Breast epithelium (tissue), 3 donors: ENCODE measurements around the gene MTF2.

Experiments
- POLR2A ChIP-seq: fragments of 450-650 bp; IDR thresholded peaks from one replicate; pipeline ENCODE4 v1.6.1; 2016; ENCODE audit warnings: antibody characterized with exemption, mild to moderate bottlenecking, moderate library complexity
- TF ChIP-seq, protein P1 (sequence below), 3 donors: fragments of 450-650 bp; IDR thresholded peaks; one replicate each; pipeline ENCODE4 v1.5.1; 2016 to 2017; ENCODE audit warnings: antibody characterized with exemption in 3 of 3, mild to moderate bottlenecking in 3 of 3, moderate library complexity in 3 of 3

DNA sequence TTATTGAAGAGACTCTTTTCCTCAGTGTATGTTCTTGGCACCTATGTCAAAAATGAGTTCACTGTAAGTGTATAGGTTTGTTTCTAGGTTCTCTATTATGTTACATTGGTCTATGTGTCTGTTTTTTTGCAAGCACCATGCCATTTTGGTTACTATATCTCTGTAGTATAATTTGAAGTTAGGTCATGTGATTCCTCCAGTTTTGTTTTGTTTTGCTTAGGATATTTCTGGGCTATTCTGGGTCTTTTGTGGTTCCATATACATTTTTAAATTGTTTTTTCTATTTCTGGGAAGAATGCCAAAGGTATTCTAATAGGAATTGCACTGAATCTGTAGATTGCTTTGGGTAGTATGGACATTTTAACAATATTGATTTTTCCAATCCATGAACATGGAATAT, 87.9 kb downstream of the MTF2 start:
- TF ChIP-seq, protein P1, sequence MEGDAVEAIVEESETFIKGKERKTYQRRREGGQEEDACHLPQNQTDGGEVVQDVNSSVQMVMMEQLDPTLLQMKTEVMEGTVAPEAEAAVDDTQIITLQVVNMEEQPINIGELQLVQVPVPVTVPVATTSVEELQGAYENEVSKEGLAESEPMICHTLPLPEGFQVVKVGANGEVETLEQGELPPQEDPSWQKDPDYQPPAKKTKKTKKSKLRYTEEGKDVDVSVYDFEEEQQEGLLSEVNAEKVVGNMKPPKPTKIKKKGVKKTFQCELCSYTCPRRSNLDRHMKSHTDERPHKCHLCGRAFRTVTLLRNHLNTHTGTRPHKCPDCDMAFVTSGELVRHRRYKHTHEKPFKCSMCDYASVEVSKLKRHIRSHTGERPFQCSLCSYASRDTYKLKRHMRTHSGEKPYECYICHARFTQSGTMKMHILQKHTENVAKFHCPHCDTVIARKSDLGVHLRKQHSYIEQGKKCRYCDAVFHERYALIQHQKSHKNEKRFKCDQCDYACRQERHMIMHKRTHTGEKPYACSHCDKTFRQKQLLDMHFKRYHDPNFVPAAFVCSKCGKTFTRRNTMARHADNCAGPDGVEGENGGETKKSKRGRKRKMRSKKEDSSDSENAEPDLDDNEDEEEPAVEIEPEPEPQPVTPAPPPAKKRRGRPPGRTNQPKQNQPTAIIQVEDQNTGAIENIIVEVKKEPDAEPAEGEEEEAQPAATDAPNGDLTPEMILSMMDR (IDR thresholded peaks at IDR 0.05), result no peak
- no peak for TF ChIP-seq POLR2A
